Endothelial cell of umbilical vein (primary cell): ENCODE measurements around the gene MAG.

Experiments
- EZH2 ChIP-seq: IDR thresholded peaks from 2 replicates; pipeline ENCODE4 v1.6.1; 2012; ENCODE audit warnings: borderline replicate concordance, low read depth, mild to moderate bottlenecking, moderate library complexity, low read length, inconsistent platforms; ENCODE audit not compliant: severe bottlenecking
- FOS ChIP-seq: IDR thresholded peaks from 2 replicates; pipeline ENCODE4 v1.6.1; 2011; ENCODE audit warnings: mild to moderate bottlenecking, low read length, moderate library complexity, borderline replicate concordance; ENCODE audit not compliant: insufficient read depth
- GATA2 ChIP-seq: IDR thresholded peaks from 2 replicates; pipeline ENCODE4 v1.7.0; 2011; ENCODE audit warnings: low read depth, mild to moderate bottlenecking, moderate library complexity, mixed read lengths, low read length; ENCODE audit not compliant: insufficient read length, insufficient read depth
- JUN ChIP-seq: IDR thresholded peaks from 2 replicates; pipeline ENCODE4 v1.6.1; 2011; ENCODE audit warnings: borderline replicate concordance, low read depth; ENCODE audit not compliant: insufficient read length, insufficient read depth
- POLR2A ChIP-seq: IDR thresholded peaks from 2 replicates; pipeline ENCODE4 v1.6.1; 2012; ENCODE audit warnings: low read depth, mild to moderate bottlenecking, control low read depth, low read length
- POLR2AphosphoS5 ChIP-seq: IDR thresholded peaks from 2 replicates; pipeline ENCODE4 v1.6.1; 2012; ENCODE audit warnings: low read depth, mild to moderate bottlenecking, control low read depth, low read length, moderate library complexity; ENCODE audit not compliant: insufficient read depth
- TF ChIP-seq, protein P1 (sequence below), 2 donors: IDR thresholded peaks; 1 replicate in 1 of 2; 2 replicates in 1 of 2; pipeline ENCODE4 v1.5.1; 2011; ENCODE audit warnings: low read length in 2 of 2, mild to moderate bottlenecking in 2 of 2, moderate library complexity in 2 of 2, control low read depth in 1 of 2, inconsistent platforms in 1 of 2, low read depth in 1 of 2; ENCODE audit not compliant: insufficient read depth in 1 of 2; ENCODE audit errors: extremely low read depth in 1 of 2
- TF ChIP-seq, protein P2 (sequence below): IDR thresholded peaks from 2 replicates; pipeline ENCODE4 v1.6.1; 2011; ENCODE audit not compliant: insufficient read depth, insufficient read length

DNA sequence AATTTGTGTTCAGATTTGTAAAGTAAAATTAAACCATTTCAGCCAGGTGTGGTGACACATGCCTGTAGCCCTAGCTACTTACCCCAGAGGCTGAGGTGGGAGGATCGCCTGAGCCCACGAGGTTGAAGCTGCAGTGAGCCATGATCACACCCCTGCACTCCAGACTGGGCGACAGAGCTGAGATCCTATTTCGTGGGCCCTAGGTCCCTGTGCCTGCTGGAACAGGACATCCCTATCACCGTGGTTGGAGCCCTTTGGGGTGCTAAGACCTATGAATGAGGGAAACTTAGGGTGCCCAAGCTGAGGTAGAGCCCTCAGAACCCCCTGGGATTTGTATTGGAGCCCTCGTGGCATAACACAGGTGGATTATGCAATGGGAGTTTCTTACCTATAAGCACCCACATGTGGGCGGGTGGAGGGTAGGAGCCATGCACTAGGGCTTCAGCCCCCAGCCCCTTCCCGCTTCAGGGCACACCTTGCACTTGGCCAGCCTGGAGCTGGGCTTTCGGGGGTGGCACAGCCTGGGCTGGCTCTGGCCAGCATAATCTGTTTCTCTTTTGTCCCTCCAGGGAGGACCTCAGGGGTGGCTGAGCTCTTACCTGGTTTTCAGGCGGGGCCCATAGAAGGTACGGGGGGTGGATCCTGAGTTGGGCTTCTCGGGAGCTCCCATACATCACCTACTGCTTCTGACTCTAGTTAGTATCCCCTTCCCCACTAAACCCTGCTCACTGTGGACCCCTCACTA is 30.4 kb upstream of the MAG start:
- no peak for TF ChIP-seq POLR2AphosphoS5
- TF ChIP-seq, protein P1, sequence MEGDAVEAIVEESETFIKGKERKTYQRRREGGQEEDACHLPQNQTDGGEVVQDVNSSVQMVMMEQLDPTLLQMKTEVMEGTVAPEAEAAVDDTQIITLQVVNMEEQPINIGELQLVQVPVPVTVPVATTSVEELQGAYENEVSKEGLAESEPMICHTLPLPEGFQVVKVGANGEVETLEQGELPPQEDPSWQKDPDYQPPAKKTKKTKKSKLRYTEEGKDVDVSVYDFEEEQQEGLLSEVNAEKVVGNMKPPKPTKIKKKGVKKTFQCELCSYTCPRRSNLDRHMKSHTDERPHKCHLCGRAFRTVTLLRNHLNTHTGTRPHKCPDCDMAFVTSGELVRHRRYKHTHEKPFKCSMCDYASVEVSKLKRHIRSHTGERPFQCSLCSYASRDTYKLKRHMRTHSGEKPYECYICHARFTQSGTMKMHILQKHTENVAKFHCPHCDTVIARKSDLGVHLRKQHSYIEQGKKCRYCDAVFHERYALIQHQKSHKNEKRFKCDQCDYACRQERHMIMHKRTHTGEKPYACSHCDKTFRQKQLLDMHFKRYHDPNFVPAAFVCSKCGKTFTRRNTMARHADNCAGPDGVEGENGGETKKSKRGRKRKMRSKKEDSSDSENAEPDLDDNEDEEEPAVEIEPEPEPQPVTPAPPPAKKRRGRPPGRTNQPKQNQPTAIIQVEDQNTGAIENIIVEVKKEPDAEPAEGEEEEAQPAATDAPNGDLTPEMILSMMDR (IDR thresholded peaks at IDR 0.05; ENCODE audit: extremely low read depth in 1 of 2, insufficient read depth in 1 of 2, low read depth in 1 of 2, low read length in 2 of 2) = no peak
- TF ChIP-seq EZH2 = no peak
- TF ChIP-seq POLR2A = no peak
- TF ChIP-seq JUN = no peak
- no peak for TF ChIP-seq GATA2
- TF ChIP-seq, protein P2, sequence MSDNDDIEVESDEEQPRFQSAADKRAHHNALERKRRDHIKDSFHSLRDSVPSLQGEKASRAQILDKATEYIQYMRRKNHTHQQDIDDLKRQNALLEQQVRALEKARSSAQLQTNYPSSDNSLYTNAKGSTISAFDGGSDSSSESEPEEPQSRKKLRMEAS = no peak
- TF ChIP-seq FOS = no peak
